A549 (cell line): ENCODE data around the gene DYNLT4. TPM values are rescaled to one million over a fixed set of nuclear protein-coding genes. Genes with fewer than 3 reads are reported as not detected.

Experiments
- ATAC-seq, 2 experiments: fragments of 200-7000 bp in 1 of 2; fragments of >200 bp in 1 of 2; cut with Nextera tagmentation in 1 of 2; cut with Tn5 transposase in 1 of 2; 3 replicates each; pipeline versions ENCODE4 v1.8.0 to v1.9.1; 2018 to 2020; ENCODE audit warnings: mild to moderate bottlenecking in 1 of 2, moderate library complexity in 1 of 2
- CTCF ChIA-PET: fragments of 300-600 bp; sonication (Branson Sonifier 250); formaldehyde crosslinking; extraction: SDS; loops from one replicate; lab custom pipeline; 2021; ENCODE audit warnings: antibody characterized with exemption, inconsistent platforms; lab: Yijun Ruan, JAX
- POLR2A ChIA-PET: fragments of 350-600 bp; formaldehyde crosslinking; extraction: SDS; loops from one replicate; lab custom pipeline; 2021; ENCODE audit warnings: antibody characterized with exemption, inconsistent platforms; lab: Yijun Ruan, JAX
- DNase-seq, 2 experiments: peaks; one replicate each; pipeline versions ENCODE4 v3.0.0 to v3.0.0-alpha.2; 2011 to 2016; ENCODE audit warnings: low read depth in 1 of 2, low spot score in 1 of 2
- FAIRE-seq: peaks from 2 replicates; lab custom pipeline; 2011; peaks lifted over from hg19 to GRCh38; lab: Jason Lieb, UNC
- H3K27ac ChIP-seq, 2 experiments: fragments of >200 bp; sonication (Bioruptor Twin); formaldehyde crosslinking; 3 replicates each; pipeline ENCODE4 v1.5.1; 2016 to 2017
- H3K4me1 ChIP-seq: fragments of >200 bp; sonication (Bioruptor Twin); formaldehyde crosslinking; 3 replicates; pipeline ENCODE4 v1.6.1; 2016
- H3K4me2 ChIP-seq: fragments of >200 bp; sonication (Bioruptor Twin); formaldehyde crosslinking; 3 replicates; pipeline ENCODE4 v1.6.1; 2016
- H3K4me3 ChIP-seq: fragments of >200 bp; sonication (Bioruptor Twin); formaldehyde crosslinking; 3 replicates; pipeline ENCODE4 v1.5.1; 2016
- H3K9me3 ChIP-seq: fragments of >200 bp; sonication (Bioruptor Twin); formaldehyde crosslinking; 3 replicates; pipeline ENCODE4 v1.6.1; 2016
- BHLHE40 ChIP-seq: IDR thresholded peaks from 2 replicates; pipeline ENCODE4 v1.6.1; 2012; ENCODE audit warnings: low read depth, low read length, inconsistent platforms
- CBX8 ChIP-seq: fragments of 200-600 bp; sonication (generic); IDR thresholded peaks from 2 replicates; pipeline ENCODE4 v1.6.1; 2016
- CEBPB ChIP-seq, 2 experiments: fragments of >200 bp in 1 of 2; sonication (Bioruptor Twin) in 1 of 2; formaldehyde crosslinking in 1 of 2; IDR thresholded peaks; 2 replicates each; pipeline ENCODE4 v1.6.1; 2012 to 2016
- CTCF ChIP-seq: fragments of >200 bp; sonication (Bioruptor Twin); formaldehyde crosslinking; IDR thresholded peaks from 3 replicates; pipeline ENCODE4 v1.5.1; 2016
- EHF ChIP-seq: fragments of 250-450 bp; sonication (Bioruptor Pico); IDR thresholded peaks from 2 replicates; pipeline ENCODE4 v1.5.0; 2020; ENCODE audit warnings: mild to moderate bottlenecking
- HDAC2 ChIP-seq: fragments of 200-600 bp; sonication (generic); IDR thresholded peaks from 2 replicates; pipeline ENCODE4 v1.6.1; 2016
- HEYL ChIP-seq: fragments of 250-450 bp; sonication (Bioruptor Pico); IDR thresholded peaks from 2 replicates; pipeline ENCODE4 v1.8.0; 2021; ENCODE audit warnings: mild to moderate bottlenecking, moderate library complexity
- HMGXB4 ChIP-seq: fragments of 250-450 bp; sonication (Bioruptor Pico); IDR thresholded peaks from 2 replicates; pipeline ENCODE4 v1.5.0; 2021; ENCODE audit warnings: mild to moderate bottlenecking, moderate library complexity, borderline replicate concordance
- HOXB13 ChIP-seq: fragments of 250-450 bp; sonication (Bioruptor Pico); IDR thresholded peaks from 2 replicates; pipeline ENCODE4 v1.5.0; 2020; ENCODE audit warnings: low read depth, mild to moderate bottlenecking, moderate library complexity
- JUN ChIP-seq, 2 experiments: fragments of >200 bp; sonication (Bioruptor Twin); formaldehyde crosslinking; IDR thresholded peaks; 2 replicates in 1 of 2; 3 replicates in 1 of 2; pipeline ENCODE4 v1.6.1; 2016 to 2017
- KDM1A ChIP-seq: fragments of 200-600 bp; sonication (generic); IDR thresholded peaks from 2 replicates; pipeline ENCODE4 v1.6.1; 2016; ENCODE audit warnings: low read depth, mild to moderate bottlenecking
- KDM5A ChIP-seq: fragments of 200-600 bp; sonication (generic); IDR thresholded peaks from 2 replicates; pipeline ENCODE4 v1.6.1; 2016; ENCODE audit warnings: antibody characterized with exemption, mild to moderate bottlenecking
- NFE2L2 ChIP-seq: fragments of 150-350 bp; conservative IDR thresholded peaks from 2 replicates; pipeline ENCODE4 v1.6.1; 2014; ENCODE audit warnings: low read length
- PHF8 ChIP-seq: fragments of 200-600 bp; sonication (generic); IDR thresholded peaks from 2 replicates; pipeline ENCODE4 v1.6.1; 2016; ENCODE audit warnings: low read depth, mild to moderate bottlenecking, antibody characterized with exemption, moderate library complexity, borderline replicate concordance
- POLR2AphosphoS2 ChIP-seq: conservative IDR thresholded peaks from 2 replicates; pipeline ENCODE4 v1.6.1; 2012; ENCODE audit warnings: low read length, improper control_type of control experiment, inconsistent platforms
- RARB ChIP-seq: fragments of 250-450 bp; sonication (Bioruptor Pico); IDR thresholded peaks from 2 replicates; pipeline ENCODE4 v1.8.0; 2021; ENCODE audit warnings: mild to moderate bottlenecking, moderate library complexity
- ZFP36 ChIP-seq: fragments of 450-650 bp; IDR thresholded peaks from 2 replicates; pipeline ENCODE4 v1.6.1; 2014; ENCODE audit warnings: borderline replicate concordance; ENCODE audit not compliant: partially characterized antibody
- WGBS: methylation state at CpG from one replicate; pipeline ENCODE4 v1.1.6; 2017; ENCODE audit errors: missing lambda C conversion rate; 5-methylcytosine and 5-hydroxymethylcytosine counted together
- polyA plus RNA-seq, 4 experiments: library from polyadenylated mRNA; depleted of rRNA in 3 of 4; stranded (reverse); fragments of >200 nt; fragmentation: RNase III in 1 of 4; extraction: RNeasy Plus Mini Kit Qiagen cat#74134 plus additional on column Dnase treatment in 1 of 4; gene quantifications; 2 replicates in 3 of 4; 3 replicates in 1 of 4; pipeline ENCODE4 v1.2.3, GENCODE V29; 2011 to 2017
- TF ChIP-seq, protein P1 (sequence below): IDR thresholded peaks from 2 replicates; pipeline ENCODE4 v1.6.1; 2012
- TF ChIP-seq, protein P2 (sequence below): fragments of >200 bp; sonication (Bioruptor Twin); formaldehyde crosslinking; IDR thresholded peaks from 3 replicates; pipeline ENCODE4 v1.6.1; 2016

The DYNLT4 gene
- polyA plus RNA-seq, 2 of the 4 experiments (the other 2 are of a cell fraction) = 0.12 to 0.21 TPM

GRCh38 chr1:44778705-44779576, 28.2 kb downstream of the DYNLT4 start:
- H3K4me3 ChIP-seq = no peak overlapping the region
- H3K4me1 ChIP-seq = peaks cover 22% of the 10 kb centered on the region
- WGBS = over 99% methylated on average over 6 of the region's 6 CpGs
- ATAC-seq = no peak
- H3K27ac ChIP-seq = no peak overlapping the region
- FAIRE-seq = no peak
- H3K9me3 ChIP-seq = no peaks in the 10 kb centered on the region
- peak overlapping the region; percentile 91 for H3K4me2 ChIP-seq
- CTCF ChIA-PET = no interaction called here
- DNase-seq = no peak
- POLR2A ChIA-PET = interaction anchor here (1.1 to 2.3 kb wide), 2 partner anchors 40 to 57 kb away, joined by 3 to 8 read pairs; no protein-coding TSS in a partner anchor
- TF ChIP-seq JUN (IDR thresholded peaks at IDR 0.05) (0 out of 5 replicates have a peak, but pooled peaks of 1 of the 2 experiments have one; percentile 18), HDAC2 (no peak), POLR2AphosphoS2 (peak; percentile 69; the same call in 1 of the 2 replicates), ZFP36 (no peak)

- ChIA-PET CTCF (interaction anchor here (0.8 to 1.6 kb wide), 8 partner anchors 8 to 49 kb away, joined by 3 to 4 read pairs (median 4); partner anchors contain the start of genes PLK3 and RNU5D-1), POLR2A (interaction anchor here (0.6 to 0.9 kb wide), 2 partner anchors 30 to 41 kb away, joined by 3 read pairs; no protein-coding TSS in a partner anchor)
- 78% methylated on average over 12 of the region's 13 CpGs for whole genome bisulfite sequencing
These were observed 29.0 kb downstream of the DYNLT4 start for GRCh38 chr1:44777969-44778635.

More at GRCh38 chr1:44777969-44778635, 29.0 kb downstream of the DYNLT4 start:
- H3K4me1 ChIP-seq = peaks cover 22% of the 10 kb centered on the region
- no peak for ATAC-seq
- H3K9me3 ChIP-seq = no peaks in the 10 kb centered on the region
- peak overlapping the region in 1 of 2 experiments; percentile 99; a peak in 3 of 6 replicates for H3K27ac ChIP-seq
- peak overlapping the region; percentile 96; the same call in 2 of the 3 replicates for H3K4me3 ChIP-seq
- FAIRE-seq = no peak
- no peak for TF ChIP-seq HOXB13 (CRISPR knock-in tag)
- TF ChIP-seq BHLHE40 = no peak
- no peak for TF ChIP-seq CTCF
- TF ChIP-seq KDM5A = no peak
- TF ChIP-seq CBX8 = no peak
- TF ChIP-seq PHF8 = no peak
- no peak for TF ChIP-seq NFE2L2
- no peak for TF ChIP-seq RARB (CRISPR knock-in tag)
- no peak for TF ChIP-seq KDM1A
- no peak for TF ChIP-seq HMGXB4
- TF ChIP-seq, protein P1, sequence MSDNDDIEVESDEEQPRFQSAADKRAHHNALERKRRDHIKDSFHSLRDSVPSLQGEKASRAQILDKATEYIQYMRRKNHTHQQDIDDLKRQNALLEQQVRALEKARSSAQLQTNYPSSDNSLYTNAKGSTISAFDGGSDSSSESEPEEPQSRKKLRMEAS = no peak
- no peak for TF ChIP-seq HEYL (CRISPR knock-in tag)
- TF ChIP-seq, protein P2, sequence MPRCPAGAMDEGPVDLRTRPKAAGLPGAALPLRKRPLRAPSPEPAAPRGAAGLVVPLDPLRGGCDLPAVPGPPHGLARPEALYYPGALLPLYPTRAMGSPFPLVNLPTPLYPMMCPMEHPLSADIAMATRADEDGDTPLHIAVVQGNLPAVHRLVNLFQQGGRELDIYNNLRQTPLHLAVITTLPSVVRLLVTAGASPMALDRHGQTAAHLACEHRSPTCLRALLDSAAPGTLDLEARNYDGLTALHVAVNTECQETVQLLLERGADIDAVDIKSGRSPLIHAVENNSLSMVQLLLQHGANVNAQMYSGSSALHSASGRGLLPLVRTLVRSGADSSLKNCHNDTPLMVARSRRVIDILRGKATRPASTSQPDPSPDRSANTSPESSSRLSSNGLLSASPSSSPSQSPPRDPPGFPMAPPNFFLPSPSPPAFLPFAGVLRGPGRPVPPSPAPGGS = no peak
- no peak for TF ChIP-seq EHF
- no peak for TF ChIP-seq CEBPB (IDR thresholded peaks at IDR 0.05)
- TF ChIP-seq, all 56 proteins: peak for 0
- no peak for DNase-seq
- H3K4me2 ChIP-seq = peak overlapping the region; percentile 91
